ENCODE data around the gene HMG20B.

The HMG20B gene

GRCh38 chr19:3585301-3586126, 12.8 kb downstream of the HMG20B start, which contains the start of gene GIPC3:
TSS of gene GIPC3 (plus strand) at chr19:3585478. CDS start at chr19:3585598, 120 bp downstream.
- DNase-seq = peak; percentile 42

- DNase-seq = peak; percentile 69
These were observed 13.4 kb downstream of the HMG20B start for GRCh38 chr19:3586127-3586626.

- DNase-seq = no peak
These were observed 14.1 kb downstream of the HMG20B start for GRCh38 chr19:3586707-3587346.

- no peak for DNase-seq
These were observed 16.7 kb downstream of the HMG20B start for GRCh38 chr19:3589439-3589838.

GRCh38 chr19:3589949-3590348, 17.2 kb downstream of the HMG20B start:
- no peak for DNase-seq

- DNase-seq = no peak
These were observed 18.4 kb downstream of the HMG20B start for GRCh38 chr19:3590991-3591659.

- DNase-seq = no peak
These were observed 19.3 kb downstream of the HMG20B start for GRCh38 chr19:3591876-3592613.

GRCh38 chr19:3593156-3593555, 20.4 kb downstream of the HMG20B start:
- no peak for DNase-seq

- DNase-seq = no peak
These were observed 22.8 kb downstream of the HMG20B start for GRCh38 chr19:3595521-3596061.

GRCh38 chr19:3599776-3600187, 27.0 kb downstream of the HMG20B start:
- DNase-seq = no peak

- DNase-seq = no peak
These were observed 28.3 kb downstream of the HMG20B start for GRCh38 chr19:3601021-3601420.

- no peak for DNase-seq
These were observed 30.5 kb downstream of the HMG20B start for GRCh38 chr19:3603121-3603811.

GRCh38 chr19:3604227-3604986, 31.7 kb downstream of the HMG20B start:
- DNase-seq = no peak

GRCh38 chr19:3604987-3605343, 32.2 kb downstream of the HMG20B start:
- peak; percentile 47 for DNase-seq

- no peak for DNase-seq
These were observed 32.6 kb downstream of the HMG20B start for GRCh38 chr19:3605361-3605760.

GRCh38 chr19:3605770-3606169, 33.0 kb downstream of the HMG20B start:
- no peak for DNase-seq

GRCh38 chr19:3606174-3606689, 33.5 kb downstream of the HMG20B start:
- peak; percentile 55 for DNase-seq

GRCh38 chr19:3606690-3607289, 34.0 kb downstream of the HMG20B start, which contains the start of gene TBXA2R:
TSS of gene TBXA2R (minus strand) at chr19:3606875. CDS start at chr19:3600634, 6,241 bp downstream.
- DNase-seq = peak; percentile 72

- no peak for DNase-seq
These were observed 34.7 kb downstream of the HMG20B start for GRCh38 chr19:3607303-3608078.

Data from CD4-positive, alpha-beta T cell treated with Interleukin-6 for 4 hours (primary cell).